Fibroblast of the aortic adventitia (primary cell): ENCODE results near the gene MRAS. TPM values are rescaled to one million over a fixed set of nuclear protein-coding genes. Genes with fewer than 3 reads are reported as not detected.

Source experiments
- DNase-seq: peaks from one replicate; pipeline ENCODE4 v3.0.0-alpha.2; 2010; ENCODE audit warnings: low read depth
- H3K4me3 ChIP-seq: 2 replicates; pipeline ENCODE4 v1.5.1; 2011; ENCODE audit warnings: low read depth, mild to moderate bottlenecking, control low read depth, low read length, moderate library complexity
- CTCF ChIP-seq: IDR thresholded peaks from 2 replicates; pipeline ENCODE4 v1.5.1; 2011; ENCODE audit warnings: mild to moderate bottlenecking, low read length, control low read depth, inconsistent platforms; ENCODE audit not compliant: insufficient read depth
- total RNA-seq: library from RNA; depleted of rRNA; stranded (reverse); fragments of >200 nt; gene quantifications from 2 replicates; pipeline ENCODE4 v1.2.3, GENCODE V29; 2012; ENCODE audit warnings: low replicate concordance

The MRAS gene
- total RNA-seq, 1 donor = 53.3 TPM

- no peak overlapping the region for H3K4me3 ChIP-seq
- TF ChIP-seq CTCF = no peak
- DNase-seq = no peak
Observed at GRCh38 chr3:138377804-138378203, 29.4 kb downstream of the MRAS start.

DNA sequence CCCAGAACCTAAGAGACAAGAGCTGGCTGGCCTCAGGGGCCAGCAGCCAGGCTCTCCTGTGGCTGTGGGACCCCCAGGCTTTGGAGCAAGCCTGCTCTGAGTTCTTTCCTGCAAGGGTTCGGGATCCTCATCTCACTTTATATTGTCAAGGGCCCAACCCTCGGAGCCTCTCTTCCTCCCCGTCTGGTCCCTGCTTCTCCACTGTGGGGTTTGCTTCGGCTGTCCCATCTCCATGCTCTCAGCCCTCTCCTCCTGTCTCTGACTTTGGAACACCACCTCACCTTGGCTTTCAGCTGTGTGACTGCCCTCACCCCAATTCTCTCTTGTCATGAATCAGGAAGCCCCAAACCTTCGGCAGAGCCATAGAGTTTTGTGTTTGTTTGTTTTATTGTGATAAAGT, 30.0 kb downstream of the MRAS start:
- no peak for TF ChIP-seq CTCF
- no peak overlapping the region for H3K4me3 ChIP-seq
- no peak for DNase-seq

- no peak for TF ChIP-seq CTCF
- no peak for DNase-seq
- H3K4me3 ChIP-seq = no peak overlapping the region
Observed at GRCh38 chr3:138378990-138379389, 30.6 kb downstream of the MRAS start.

- no peak for TF ChIP-seq CTCF
- peak; percentile 41 for DNase-seq
- no peak overlapping the region for H3K4me3 ChIP-seq
Observed at GRCh38 chr3:138381413-138381901, 33.1 kb downstream of the MRAS start.

DNA sequence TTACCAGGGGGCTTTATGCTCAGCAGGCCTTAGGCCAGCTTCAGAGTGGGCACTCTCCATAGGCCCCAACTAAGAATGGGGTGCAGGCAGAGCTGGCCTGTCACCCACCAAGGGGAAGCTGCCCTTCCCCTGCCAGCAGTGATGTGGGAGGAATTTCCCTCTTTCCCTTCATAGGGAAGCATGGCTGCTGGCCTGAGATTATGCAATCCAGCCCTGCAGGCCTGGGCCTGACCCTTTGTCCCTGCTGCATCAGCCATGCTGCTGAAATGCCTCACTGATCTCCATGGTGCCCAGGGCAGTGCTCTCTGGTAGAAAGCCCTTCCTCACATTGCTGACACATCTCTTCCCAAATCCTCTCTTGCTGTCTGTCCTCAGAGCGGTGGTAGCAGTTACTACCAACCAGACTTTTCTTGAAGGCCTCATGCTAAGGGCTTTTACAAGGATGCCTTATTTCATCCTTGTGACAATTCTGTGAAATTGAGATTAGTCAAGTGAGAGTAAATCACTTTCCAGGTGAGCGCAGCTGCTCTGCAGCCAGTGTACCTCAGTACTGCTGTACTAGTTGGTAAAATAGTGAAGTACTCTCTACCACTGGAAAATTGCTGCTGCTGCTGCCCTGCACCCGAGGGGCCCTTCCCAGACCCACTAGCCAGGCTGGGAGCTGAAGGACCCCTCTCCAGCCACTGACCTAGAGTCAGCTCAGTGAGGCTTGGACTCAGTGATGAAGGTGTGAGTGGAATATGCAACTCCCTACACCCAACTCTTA, 33.8 kb downstream of the MRAS start:
- no peak for TF ChIP-seq CTCF
- no peak overlapping the region for H3K4me3 ChIP-seq
- peak; percentile 60 for DNase-seq

GRCh38 chr3:138383715-138384465, 35.5 kb downstream of the MRAS start:
- H3K4me3 ChIP-seq = no peak overlapping the region
- no peak for DNase-seq
- no peak for TF ChIP-seq CTCF
